DMS79 (cell line): ENCODE measurements around the gene RTKN.
"Not testable (repeated sequence)": the region's sequence is repeated elsewhere in the genome, so short reads cannot be mapped to it uniquely, and the experiment has no call there.

Experiments used
- DNase-seq: peaks from one replicate; lab custom pipeline; 2025; lab: John Stamatoyannopoulos, UW

Gene RTKN

DNA sequence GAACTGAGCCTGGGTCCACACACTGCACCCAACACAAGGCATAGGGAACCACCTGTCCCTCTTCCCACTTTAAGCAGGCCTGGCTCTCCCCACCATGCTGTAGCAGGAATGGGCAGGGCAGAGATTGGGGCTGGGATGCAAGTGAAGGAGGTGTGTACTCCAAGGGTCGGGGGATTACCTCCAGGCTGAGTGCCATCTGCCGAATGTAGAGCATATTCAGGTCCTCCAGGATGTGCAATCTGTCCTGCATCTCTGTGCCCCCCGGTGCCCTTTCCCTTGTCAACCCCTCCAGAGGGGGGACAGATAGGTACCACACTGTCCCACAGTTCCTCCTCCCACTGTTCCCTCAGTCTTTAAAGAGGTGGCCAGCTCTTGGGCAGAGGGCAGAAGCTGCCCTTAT lies 2.4 kb downstream of the RTKN start:
- no peak for DNase-seq

- DNase-seq: no peak
Observed at GRCh38 chr2:74438248-74438647, 3.5 kb downstream of the RTKN start.

DNA sequence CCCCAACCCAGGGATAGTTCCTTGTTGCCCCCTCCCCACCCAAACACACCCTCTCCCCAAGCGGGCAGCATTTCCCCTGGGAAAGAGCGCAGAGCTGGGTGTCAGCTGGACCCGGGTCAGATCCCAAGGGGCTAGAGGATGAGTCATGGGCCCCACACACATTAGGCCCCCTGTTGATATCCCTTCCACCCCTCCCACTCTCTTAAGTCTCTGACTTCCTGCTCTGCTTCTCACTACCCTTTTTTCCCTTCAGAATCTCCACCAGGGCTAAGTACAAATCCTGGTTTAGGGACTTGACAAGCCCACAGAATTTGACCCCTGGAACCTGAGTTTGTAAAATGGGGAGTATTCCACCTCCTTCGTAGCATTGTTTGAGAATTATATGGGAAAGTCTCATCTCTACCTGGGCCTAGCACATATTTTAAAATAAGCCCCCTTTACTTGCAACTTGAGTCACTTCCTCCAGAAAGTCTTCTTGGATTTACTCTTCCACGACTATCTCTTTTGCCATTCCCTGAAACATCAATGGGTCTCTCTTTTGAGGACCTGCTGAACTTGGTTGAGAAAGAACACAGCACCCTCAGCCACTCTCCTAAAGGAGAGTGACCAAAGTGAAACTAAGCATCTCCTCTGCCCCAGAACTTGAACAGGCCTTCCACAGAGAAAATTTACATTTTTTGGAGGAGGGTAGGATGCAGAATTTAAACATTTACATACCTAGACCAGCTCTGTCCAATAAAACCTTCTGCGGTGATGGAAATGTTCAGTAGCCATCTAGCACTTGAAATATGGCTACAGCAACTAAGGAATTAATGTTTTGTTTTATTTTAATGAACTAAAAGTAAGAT lies 4.7 kb downstream of the RTKN start:
- no peak for DNase-seq

GRCh38 chr2:74436111-74436805 lies 5.5 kb downstream of the RTKN start:
- no peak for DNase-seq

- no peak for DNase-seq
Observed at GRCh38 chr2:74430502-74430901, 11.2 kb downstream of the RTKN start.

GRCh38 chr2:74429487-74430451 lies 12.0 kb downstream of the RTKN start:
- no peak for DNase-seq

GRCh38 chr2:74428675-74429074 lies 13.1 kb downstream of the RTKN start:
- no peak for DNase-seq

- no peak for DNase-seq
Observed at GRCh38 chr2:74427551-74427950, 14.2 kb downstream of the RTKN start.

DNA sequence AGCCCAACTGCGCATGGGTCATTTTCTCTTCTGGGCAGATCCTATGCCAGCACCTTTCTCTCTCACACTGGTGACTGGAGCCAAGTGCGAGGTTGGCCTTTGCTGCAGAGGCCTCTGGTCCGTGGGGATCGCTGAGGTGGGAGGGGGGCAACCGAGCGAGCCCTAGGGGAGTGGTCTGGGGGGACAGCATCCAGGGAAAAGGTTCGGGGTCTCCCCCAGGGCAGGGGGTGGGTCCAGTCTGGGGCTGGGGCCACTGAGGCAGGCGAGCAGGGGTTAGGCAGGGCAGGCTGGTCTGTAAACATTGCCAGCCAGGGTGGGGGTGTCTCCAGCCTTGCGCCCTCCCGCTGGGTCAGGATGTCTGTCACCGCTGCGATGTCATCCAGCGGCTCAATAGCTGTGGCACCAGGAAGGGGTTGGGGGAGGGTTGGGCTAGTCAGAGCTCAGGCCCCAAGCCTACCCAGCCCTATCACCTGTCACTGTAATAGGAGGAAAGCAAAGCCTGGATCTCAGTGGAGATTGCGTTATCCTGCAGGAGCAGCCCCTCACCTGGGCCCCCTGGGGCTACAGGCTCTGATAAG lies 15.5 kb downstream of the RTKN start:
- no peak for DNase-seq

GRCh38 chr2:74425523-74425922 lies 16.2 kb downstream of the RTKN start:
- DNase-seq: no peak

- DNase-seq: no peak
Observed at GRCh38 chr2:74424995-74425406, 16.7 kb downstream of the RTKN start.

GRCh38 chr2:74424139-74424992 lies 17.4 kb downstream of the RTKN start:
- no peak for DNase-seq

GRCh38 chr2:74423231-74424095 lies 18.3 kb downstream of the RTKN start:
- no peak for DNase-seq

- peak; percentile 93 for DNase-seq
Observed at GRCh38 chr2:74421221-74421870, 20.4 kb downstream of the RTKN start, which contains the start of the genes C2orf81 and WDR54. TSS of gene C2orf81 (minus strand) at chr2:74421619. CDS start at chr2:74421560, 59 bp downstream. TSS of gene WDR54 (plus strand) at chr2:74421730. CDS start at chr2:74422154, 424 bp downstream.

DNA sequence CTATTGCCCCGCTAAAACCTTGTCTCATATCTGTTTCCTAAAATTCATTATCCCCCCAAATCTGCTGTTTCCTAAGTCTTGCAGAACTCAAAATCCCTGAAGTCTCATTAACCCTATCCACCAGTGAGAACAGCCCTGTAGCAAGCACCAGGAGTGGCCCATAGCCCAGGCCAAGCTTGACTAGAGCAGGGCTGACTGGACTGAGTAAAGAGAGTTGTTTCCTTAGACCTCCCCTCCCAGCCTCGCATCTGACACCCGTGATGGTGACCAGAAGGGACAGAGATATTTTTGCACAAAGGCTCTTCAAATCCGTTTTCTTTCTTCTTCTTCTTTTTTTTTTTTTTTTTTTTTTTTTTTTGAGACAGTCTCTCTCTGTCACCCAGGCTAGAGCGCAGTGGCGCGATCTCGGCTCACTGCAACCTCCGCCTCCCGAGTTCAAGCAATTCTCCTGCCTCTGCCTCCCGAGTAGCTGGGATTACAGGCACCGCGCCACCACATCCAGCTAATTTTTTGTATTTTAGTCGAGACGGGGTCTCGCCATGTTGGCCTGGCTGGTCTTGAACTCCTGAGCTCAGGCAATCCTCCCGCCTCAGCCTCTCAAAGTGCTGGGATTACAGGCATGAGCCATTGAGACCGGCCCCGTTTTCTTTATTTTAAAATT lies 21.2 kb downstream of the RTKN start:
- DNase-seq: not testable (repeated sequence)

GRCh38 chr2:74420006-74420405 lies 21.7 kb downstream of the RTKN start:
- no peak for DNase-seq

GRCh38 chr2:74419345-74419744 lies 22.4 kb downstream of the RTKN start:
- DNase-seq: no peak

- no peak for DNase-seq
Observed at GRCh38 chr2:74418312-74418711, 23.4 kb downstream of the RTKN start.

GRCh38 chr2:74417763-74418162 lies 24.0 kb downstream of the RTKN start:
- DNase-seq: no peak
